ENCODE data around the gene GRK5. TPM values are rescaled to one million over a fixed set of nuclear protein-coding genes. Genes with fewer than 3 reads are reported as not detected.

The GRK5 gene
- polyA plus RNA-seq, 10 donors, result 15.7 to 29.8 (median 25.4) TPM

GRCh38 chr10:119377958-119378736 lies 170.8 kb downstream of the GRK5 start:
- DNase-seq, result peak; percentile 37 to 75 (median 47)

GRCh38 chr10:119378737-119379067 lies 171.3 kb downstream of the GRK5 start:
- no peak for DNase-seq

GRCh38 chr10:119379466-119380071 lies 172.2 kb downstream of the GRK5 start:
- no peak for DNase-seq

- no peak for DNase-seq
Observed at GRCh38 chr10:119383174-119383856, 175.9 kb downstream of the GRK5 start.

- DNase-seq, result no peak
Observed at GRCh38 chr10:119384127-119384526, 176.8 kb downstream of the GRK5 start.

GRCh38 chr10:119386666-119387065 lies 179.3 kb downstream of the GRK5 start:
- no peak for DNase-seq

- no peak for DNase-seq
Observed at GRCh38 chr10:119388849-119389345, 181.5 kb downstream of the GRK5 start.

- DNase-seq, result peak; percentile 38 to 86 (median 79)
Observed at GRCh38 chr10:119391440-119392251, 184.3 kb downstream of the GRK5 start.

- DNase-seq, result no peak
Observed at GRCh38 chr10:119393019-119393418, 185.6 kb downstream of the GRK5 start.

- no peak for DNase-seq
Observed at GRCh38 chr10:119393421-119393820, 186.1 kb downstream of the GRK5 start.

GRCh38 chr10:119393845-119394244 lies 186.5 kb downstream of the GRK5 start:
- no peak for DNase-seq

- no peak for DNase-seq
Observed at GRCh38 chr10:119394657-119395279, 187.4 kb downstream of the GRK5 start.

GRCh38 chr10:119395280-119396007 lies 188.1 kb downstream of the GRK5 start:
- DNase-seq, result no peak

- no peak for DNase-seq
Observed at GRCh38 chr10:119396008-119396708, 188.8 kb downstream of the GRK5 start.

GRCh38 chr10:119396709-119397071 lies 189.3 kb downstream of the GRK5 start:
- DNase-seq, result no peak

GRCh38 chr10:119397416-119397815 lies 190.0 kb downstream of the GRK5 start:
- DNase-seq, result no peak

GRCh38 chr10:119398996-119399395 lies 191.6 kb downstream of the GRK5 start:
- peak in 1 of 3 donors; percentile 76 for DNase-seq

- no peak for DNase-seq
Observed at GRCh38 chr10:119399466-119399865, 192.1 kb downstream of the GRK5 start.

- peak; percentile 83 to 92 (median 83) for DNase-seq
Observed at GRCh38 chr10:119401671-119402395, 194.5 kb downstream of the GRK5 start.
